CD14-positive monocyte (primary cell): ENCODE data around the gene TMEM209. TPM values are rescaled to one million over a fixed set of nuclear protein-coding genes. Genes with fewer than 3 reads are reported as not detected.

Experiments used
- DNase-seq, 3 donors: peaks; one replicate each; pipeline ENCODE4 v3.0.0-alpha.2; 2011 to 2022
- H2AFZ ChIP-seq: 2 replicates; pipeline ENCODE4 v1.6.0; 2012; ENCODE audit warnings: mild to moderate bottlenecking, low read depth, low read length, inconsistent platforms; ENCODE audit not compliant: insufficient read depth, poor library complexity, severe bottlenecking
- H3K27ac ChIP-seq, 2 donors: 1 replicate in 1 of 2; 2 replicates in 1 of 2; pipeline ENCODE4 v1.5.1; 2012 to 2013; ENCODE audit warnings: low read length in 2 of 2, control low read depth in 1 of 2, inconsistent platforms in 1 of 2, low read depth in 1 of 2, mild to moderate bottlenecking in 1 of 2
- H3K27me3 ChIP-seq, 2 donors: one replicate each; pipeline versions ENCODE4 v1.6.0 to v1.6.1; 2011 to 2013; ENCODE audit warnings: low read length in 2 of 2; ENCODE audit not compliant: control insufficient read depth in 2 of 2, insufficient read depth in 2 of 2
- H3K36me3 ChIP-seq, 2 donors: replicated peaks in 1 of 2; 1 replicate in 1 of 2; 2 replicates in 1 of 2; pipeline versions ENCODE4 v1.5.1 to v1.6.1; 2012 to 2013; ENCODE audit warnings: low read length in 2 of 2, control low read depth in 1 of 2, inconsistent platforms in 1 of 2, mild to moderate bottlenecking in 1 of 2; ENCODE audit not compliant: insufficient read depth in 2 of 2, control insufficient read depth in 1 of 2
- H3K4me1 ChIP-seq, 2 donors: 1 replicate in 1 of 2; 2 replicates in 1 of 2; pipeline versions ENCODE4 v1.5.1 to v1.6.1; 2012 to 2013; ENCODE audit warnings: low read length in 2 of 2, control low read depth in 1 of 2, inconsistent platforms in 1 of 2, mild to moderate bottlenecking in 1 of 2, moderate library complexity in 1 of 2; ENCODE audit not compliant: insufficient read depth in 2 of 2, control insufficient read depth in 1 of 2
- H3K4me2 ChIP-seq: replicated peaks from 2 replicates; pipeline ENCODE3; 2012; ENCODE audit warnings: low read length, moderate library complexity, mild to moderate bottlenecking; ENCODE audit not compliant: poor library complexity, severe bottlenecking; ENCODE audit errors: extremely low read depth
- H3K4me3 ChIP-seq, 3 experiments: fragments of 200-600 bp in 1 of 3; sonication (generic) in 1 of 3; replicated peaks in 1 of 3; 1 replicate in 2 of 3; 2 replicates in 1 of 3; pipeline ENCODE4 v1.5.1; 2011 to 2013; ENCODE audit warnings: low read length in 3 of 3, mild to moderate bottlenecking in 3 of 3, control low read depth in 2 of 3, low read depth in 2 of 3, inconsistent platforms in 1 of 3, moderate library complexity in 1 of 3
- H3K79me2 ChIP-seq: 2 replicates; pipeline ENCODE4 v1.6.0; 2012; ENCODE audit warnings: mild to moderate bottlenecking, control low read depth, inconsistent platforms, low read length, moderate library complexity; ENCODE audit not compliant: insufficient read depth
- H3K9ac ChIP-seq: 2 replicates; pipeline ENCODE4 v1.6.0; 2017; ENCODE audit warnings: low read length, mild to moderate bottlenecking; ENCODE audit not compliant: insufficient read depth, poor library complexity, severe bottlenecking
- H3K9me3 ChIP-seq, 2 donors: replicated peaks in 1 of 2; 1 replicate in 1 of 2; 2 replicates in 1 of 2; pipeline versions ENCODE4 v1.5.1 to v1.6.1; 2012 to 2013; ENCODE audit warnings: low read length in 2 of 2, control low read depth in 1 of 2; ENCODE audit not compliant: control insufficient read depth in 1 of 2, insufficient read depth in 1 of 2
- H4K20me1 ChIP-seq: 2 replicates; pipeline ENCODE4 v1.6.0; 2012; ENCODE audit warnings: mild to moderate bottlenecking, low read length, control low read depth, moderate library complexity; ENCODE audit not compliant: insufficient read depth
- H3K27ac Mint-ChIP-seq, 7 donors: one replicate each; pipeline ENCODE4 v1.8.0; 2020; ENCODE audit warnings: mild to moderate bottlenecking in 7 of 7, mixed read lengths in 7 of 7, moderate library complexity in 6 of 7, inconsistent platforms in 2 of 7
- H3K27me3 Mint-ChIP-seq, 3 donors: one replicate each; pipeline ENCODE4 v1.8.0; 2021 to 2022; ENCODE audit warnings: low read depth in 3 of 3, mild to moderate bottlenecking in 3 of 3, mixed read lengths in 3 of 3, moderate library complexity in 3 of 3, inconsistent platforms in 1 of 3
- H3K36me3 Mint-ChIP-seq, 2 donors: one replicate each; pipeline ENCODE4 v1.8.0; 2020; ENCODE audit warnings: mixed read lengths in 2 of 2, inconsistent platforms in 1 of 2, mild to moderate bottlenecking in 1 of 2
- H3K4me1 Mint-ChIP-seq: one replicate; pipeline ENCODE4 v1.8.0; 2020; ENCODE audit warnings: mild to moderate bottlenecking, mixed read lengths
- H3K4me3 Mint-ChIP-seq, 2 donors: one replicate each; pipeline ENCODE4 v1.8.0; 2020; ENCODE audit warnings: mild to moderate bottlenecking in 2 of 2, mixed read lengths in 2 of 2, moderate library complexity in 1 of 2
- H3K9me3 Mint-ChIP-seq, 7 donors: one replicate each; pipeline ENCODE4 v1.8.0; 2020 to 2022; ENCODE audit warnings: mixed read lengths in 7 of 7, mild to moderate bottlenecking in 6 of 7, moderate library complexity in 6 of 7, inconsistent platforms in 2 of 7
- WGBS: methylation state at CpG from one replicate; pipeline ENCODE4 v1.1.5; 2013; ENCODE audit warnings: missing lambda C conversion rate; ENCODE audit not compliant: insufficient coverage; 5-methylcytosine and 5-hydroxymethylcytosine counted together
- intact Hi-C, 2 donors: fragments of 100-400 bp; cut with micrococcal nuclease; formaldehyde crosslinking; loops; one replicate each; pipeline versions ENCODE4 v1.15.0 to v1.15.1; 2023
- polyA plus RNA-seq, 3 donors: library from polyadenylated mRNA; depleted of rRNA in 1 of 3; unstranded in 2 of 3; stranded (reverse) in 1 of 3; fragments of 300-500 nt in 2 of 3; fragments of >200 nt in 1 of 3; fragmentation: Illumina TruSeq in 2 of 3; gene quantifications; 1 replicate in 2 of 3; 2 replicates in 1 of 3; pipeline ENCODE4 v1.2.3, GENCODE V29; 2012 to 2021
- TF ChIP-seq, protein P1 (sequence below): fragments of 200-600 bp; IDR thresholded peaks from one replicate; pipeline ENCODE4 v1.8.0; 2022; ENCODE audit warnings: antibody characterized with exemption, mild to moderate bottlenecking

The TMEM209 gene
- polyA plus RNA-seq, 3 donors: 7.7 to 16.7 (median 9.6) TPM

DNA sequence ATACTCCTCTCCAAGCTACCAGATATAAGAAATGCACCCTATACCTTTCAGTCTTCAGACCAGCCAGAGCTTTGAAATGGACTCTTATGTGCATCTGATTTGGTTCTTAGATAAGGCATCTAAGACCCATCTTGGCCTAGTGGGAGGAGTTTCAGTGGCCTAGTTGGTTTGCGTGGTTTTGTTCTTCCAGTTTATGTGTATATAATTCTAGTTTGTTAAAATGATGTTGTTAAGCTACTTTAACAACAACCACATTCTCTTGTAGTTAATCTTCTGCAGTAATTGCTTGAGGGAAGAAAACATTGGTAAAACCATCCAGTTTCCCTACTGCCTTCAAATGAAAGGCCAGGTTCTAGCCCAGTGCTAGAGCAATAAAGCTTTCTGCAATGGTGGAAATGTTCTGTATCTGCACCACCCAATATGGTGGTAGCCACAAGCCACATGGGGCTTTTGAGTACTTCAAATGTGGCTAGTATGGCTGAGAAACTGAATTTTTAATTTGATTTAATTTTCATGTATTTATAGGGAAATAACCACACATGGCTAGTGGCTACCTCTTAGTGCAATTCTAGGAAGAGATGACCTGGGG is 68.5 kb downstream of the TMEM209 start:
- peaks cover 44 to 63% of the 10 kb centered on the region in 2 donors for H3K36me3 ChIP-seq
- no peak overlapping the region for H3K9ac ChIP-seq
- WGBS: no CpG with 5 or more reads among the region's 1 CpG
- Mint-ChIP-seq H3K4me1 (peaks cover 6% of the 10 kb centered on the region), H3K27ac (no peak overlapping the region), H3K27me3 (peaks cover 0 to 4% (median 2%) of the 10 kb centered on the region in 3 donors), H3K4me3 (no peak overlapping the region), H3K36me3 (peaks cover 62 to 69% of the 10 kb centered on the region in 2 donors), H3K9me3 (no peaks in the 10 kb centered on the region)
- H3K4me2 ChIP-seq: no peak overlapping the region
- TF ChIP-seq, protein P1, sequence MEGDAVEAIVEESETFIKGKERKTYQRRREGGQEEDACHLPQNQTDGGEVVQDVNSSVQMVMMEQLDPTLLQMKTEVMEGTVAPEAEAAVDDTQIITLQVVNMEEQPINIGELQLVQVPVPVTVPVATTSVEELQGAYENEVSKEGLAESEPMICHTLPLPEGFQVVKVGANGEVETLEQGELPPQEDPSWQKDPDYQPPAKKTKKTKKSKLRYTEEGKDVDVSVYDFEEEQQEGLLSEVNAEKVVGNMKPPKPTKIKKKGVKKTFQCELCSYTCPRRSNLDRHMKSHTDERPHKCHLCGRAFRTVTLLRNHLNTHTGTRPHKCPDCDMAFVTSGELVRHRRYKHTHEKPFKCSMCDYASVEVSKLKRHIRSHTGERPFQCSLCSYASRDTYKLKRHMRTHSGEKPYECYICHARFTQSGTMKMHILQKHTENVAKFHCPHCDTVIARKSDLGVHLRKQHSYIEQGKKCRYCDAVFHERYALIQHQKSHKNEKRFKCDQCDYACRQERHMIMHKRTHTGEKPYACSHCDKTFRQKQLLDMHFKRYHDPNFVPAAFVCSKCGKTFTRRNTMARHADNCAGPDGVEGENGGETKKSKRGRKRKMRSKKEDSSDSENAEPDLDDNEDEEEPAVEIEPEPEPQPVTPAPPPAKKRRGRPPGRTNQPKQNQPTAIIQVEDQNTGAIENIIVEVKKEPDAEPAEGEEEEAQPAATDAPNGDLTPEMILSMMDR: no peak
- H3K27ac ChIP-seq: no peak overlapping the region
- no peak overlapping the region for H3K4me3 ChIP-seq
- no peaks in the 10 kb centered on the region for H3K79me2 ChIP-seq
- H2AFZ ChIP-seq: no peak overlapping the region
- no peaks in the 10 kb centered on the region for H3K27me3 ChIP-seq
- intact Hi-C loops: no loop called here
- no peaks in the 10 kb centered on the region for H4K20me1 ChIP-seq
- DNase-seq: no peak
- no peaks in the 10 kb centered on the region for H3K9me3 ChIP-seq
- peaks cover 7% of the 10 kb centered on the region in 2 donors for H3K4me1 ChIP-seq

DNA sequence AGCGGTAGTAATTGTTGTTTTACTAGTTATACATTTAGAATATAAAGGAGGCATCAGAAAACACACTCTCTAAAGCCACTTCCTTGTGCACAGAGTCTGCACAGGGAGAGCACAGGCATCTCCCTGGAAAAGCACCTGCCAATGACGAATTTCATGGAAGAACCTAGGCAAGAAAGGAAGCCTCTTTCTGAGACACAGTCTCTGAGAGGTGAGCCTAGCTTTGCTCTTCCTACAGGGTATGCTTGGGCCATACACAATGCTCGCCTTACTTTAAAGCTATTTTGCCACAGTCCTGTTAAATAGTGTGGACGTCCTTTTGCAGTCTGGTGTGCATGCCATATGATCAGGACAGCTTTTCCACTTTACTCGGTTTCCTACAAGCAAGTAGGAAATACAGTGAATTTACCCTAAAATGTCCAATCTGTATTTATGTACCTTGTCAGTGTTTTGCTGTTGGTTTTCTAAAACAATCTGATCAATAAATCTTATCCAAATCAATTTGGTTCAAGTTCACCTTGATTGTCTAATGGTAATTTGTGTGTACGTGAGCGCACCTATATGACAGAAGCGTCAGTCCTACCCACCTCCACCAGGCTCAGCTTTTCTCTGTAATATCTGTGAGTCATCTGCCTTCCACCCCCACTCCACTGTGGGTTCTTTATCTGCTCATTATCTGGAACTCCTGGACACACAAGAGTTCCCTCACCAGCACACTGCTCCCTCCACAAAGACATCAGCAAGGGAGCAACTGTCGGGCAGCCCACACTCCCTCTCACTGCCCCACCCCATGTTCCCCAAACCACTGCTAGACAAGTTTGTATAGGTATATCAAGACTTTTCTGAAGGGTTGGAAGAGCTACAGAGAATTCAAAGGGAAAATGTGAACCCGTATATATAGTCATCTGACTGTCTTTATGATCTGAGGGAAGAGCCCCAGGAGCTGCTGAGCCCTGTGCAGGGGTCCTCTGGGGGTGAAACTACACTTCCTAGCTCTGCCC is 69.7 kb downstream of the TMEM209 start:
- peaks cover 0 to under 1% of the 10 kb centered on the region in 2 donors for H3K4me1 ChIP-seq
- H3K27ac ChIP-seq: no peak overlapping the region
- no peak overlapping the region for H2AFZ ChIP-seq
- no peaks in the 10 kb centered on the region for H4K20me1 ChIP-seq
- no peak overlapping the region for H3K4me3 ChIP-seq
- H3K9me3 Mint-ChIP-seq: no peaks in the 10 kb centered on the region
- no peak overlapping the region for H3K4me2 ChIP-seq
- no peaks in the 10 kb centered on the region for H3K27me3 ChIP-seq
- H3K79me2 ChIP-seq: no peaks in the 10 kb centered on the region
- H3K27ac Mint-ChIP-seq: no peak overlapping the region
- peaks cover 54 to 74% of the 10 kb centered on the region in 2 donors for H3K36me3 ChIP-seq
- peaks cover 72 to 80% of the 10 kb centered on the region in 2 donors for H3K36me3 Mint-ChIP-seq
- H3K27me3 Mint-ChIP-seq: peaks cover 0 to 4% (median 0%) of the 10 kb centered on the region in 3 donors
- WGBS: 96% methylated on average over 2 of the region's 10 CpGs
- no peaks in the 10 kb centered on the region for H3K4me1 Mint-ChIP-seq
- no peak overlapping the region for H3K4me3 Mint-ChIP-seq
- intact Hi-C loops: no loop called here
- TF ChIP-seq, protein P1: no peak
- DNase-seq: no peak
- no peak overlapping the region for H3K9ac ChIP-seq
- H3K9me3 ChIP-seq: no peaks in the 10 kb centered on the region
